HG03097 (cell line): ENCODE data around the gene PCNX1.
"Not testable (repeated sequence)": the region's sequence is repeated elsewhere in the genome, so short reads cannot be mapped to it uniquely, and the experiment has no call there.

Experiments
- ATAC-seq: cut with Tn5 transposase; IDR thresholded peaks from one replicate; pipeline ENCODE4 v1.9.1; 2021; ENCODE audit not compliant: unreplicated experiment, low FRiP score

The PCNX1 gene

GRCh38 chr14:71004481-71004880 is 97.2 kb downstream of the PCNX1 start:
- no peak for ATAC-seq

GRCh38 chr14:71005076-71005475 is 97.8 kb downstream of the PCNX1 start:
- ATAC-seq = no peak

GRCh38 chr14:71006200-71006563 is 98.9 kb downstream of the PCNX1 start:
- no peak for ATAC-seq

- no peak for ATAC-seq
These were observed 104.2 kb downstream of the PCNX1 start for GRCh38 chr14:71011479-71011878.

- ATAC-seq = no peak
These were observed 105.6 kb downstream of the PCNX1 start for GRCh38 chr14:71012888-71013287.

GRCh38 chr14:71013551-71014192 is 106.4 kb downstream of the PCNX1 start:
- ATAC-seq = no peak

- not testable (repeated sequence) for ATAC-seq
These were observed 112.7 kb downstream of the PCNX1 start for GRCh38 chr14:71019917-71020316.

GRCh38 chr14:71021347-71022011 is 114.2 kb downstream of the PCNX1 start:
- no peak for ATAC-seq

- no peak for ATAC-seq
These were observed 115.0 kb downstream of the PCNX1 start for GRCh38 chr14:71022012-71022869.

GRCh38 chr14:71022939-71023338 is 115.7 kb downstream of the PCNX1 start:
- ATAC-seq = no peak

GRCh38 chr14:71029236-71029781 is 122.0 kb downstream of the PCNX1 start:
- no peak for ATAC-seq

GRCh38 chr14:71031000-71031399 is 123.7 kb downstream of the PCNX1 start:
- no peak for ATAC-seq

- ATAC-seq = no peak
These were observed 129.2 kb downstream of the PCNX1 start for GRCh38 chr14:71036433-71036832.

- ATAC-seq = no peak
These were observed 141.1 kb downstream of the PCNX1 start for GRCh38 chr14:71048393-71048792.

- no peak for ATAC-seq
These were observed 142.3 kb downstream of the PCNX1 start for GRCh38 chr14:71049435-71050133.

GRCh38 chr14:71050227-71050823 is 143.1 kb downstream of the PCNX1 start:
- ATAC-seq = no peak

- no peak for ATAC-seq
These were observed 147.4 kb downstream of the PCNX1 start for GRCh38 chr14:71054706-71055105.

GRCh38 chr14:71056168-71056567 is 148.9 kb downstream of the PCNX1 start:
- no peak for ATAC-seq

- ATAC-seq = no peak
These were observed 153.0 kb downstream of the PCNX1 start for GRCh38 chr14:71060274-71060673.

GRCh38 chr14:71060825-71061455 is 153.7 kb downstream of the PCNX1 start:
- ATAC-seq = no peak
